Fibroblast of the aortic adventitia (primary cell): Measurements from ENCODE around the gene DNAH12. TPM values are rescaled to one million over a fixed set of nuclear protein-coding genes. Genes with fewer than 3 reads are reported as not detected.

Source experiments
- DNase-seq: peaks from one replicate; pipeline ENCODE4 v3.0.0-alpha.2; 2010; ENCODE audit warnings: low read depth
- H3K4me3 ChIP-seq: 2 replicates; pipeline ENCODE4 v1.5.1; 2011; ENCODE audit warnings: low read depth, mild to moderate bottlenecking, control low read depth, low read length, moderate library complexity
- total RNA-seq: library from RNA; depleted of rRNA; stranded (reverse); fragments of >200 nt; gene quantifications from 2 replicates; pipeline ENCODE4 v1.2.3, GENCODE V29; 2012; ENCODE audit warnings: low replicate concordance
- TF ChIP-seq, protein P1 (sequence below): IDR thresholded peaks from 2 replicates; pipeline ENCODE4 v1.5.1; 2011; ENCODE audit warnings: mild to moderate bottlenecking, low read length, control low read depth, inconsistent platforms; ENCODE audit not compliant: insufficient read depth

The DNAH12 gene, protein sequence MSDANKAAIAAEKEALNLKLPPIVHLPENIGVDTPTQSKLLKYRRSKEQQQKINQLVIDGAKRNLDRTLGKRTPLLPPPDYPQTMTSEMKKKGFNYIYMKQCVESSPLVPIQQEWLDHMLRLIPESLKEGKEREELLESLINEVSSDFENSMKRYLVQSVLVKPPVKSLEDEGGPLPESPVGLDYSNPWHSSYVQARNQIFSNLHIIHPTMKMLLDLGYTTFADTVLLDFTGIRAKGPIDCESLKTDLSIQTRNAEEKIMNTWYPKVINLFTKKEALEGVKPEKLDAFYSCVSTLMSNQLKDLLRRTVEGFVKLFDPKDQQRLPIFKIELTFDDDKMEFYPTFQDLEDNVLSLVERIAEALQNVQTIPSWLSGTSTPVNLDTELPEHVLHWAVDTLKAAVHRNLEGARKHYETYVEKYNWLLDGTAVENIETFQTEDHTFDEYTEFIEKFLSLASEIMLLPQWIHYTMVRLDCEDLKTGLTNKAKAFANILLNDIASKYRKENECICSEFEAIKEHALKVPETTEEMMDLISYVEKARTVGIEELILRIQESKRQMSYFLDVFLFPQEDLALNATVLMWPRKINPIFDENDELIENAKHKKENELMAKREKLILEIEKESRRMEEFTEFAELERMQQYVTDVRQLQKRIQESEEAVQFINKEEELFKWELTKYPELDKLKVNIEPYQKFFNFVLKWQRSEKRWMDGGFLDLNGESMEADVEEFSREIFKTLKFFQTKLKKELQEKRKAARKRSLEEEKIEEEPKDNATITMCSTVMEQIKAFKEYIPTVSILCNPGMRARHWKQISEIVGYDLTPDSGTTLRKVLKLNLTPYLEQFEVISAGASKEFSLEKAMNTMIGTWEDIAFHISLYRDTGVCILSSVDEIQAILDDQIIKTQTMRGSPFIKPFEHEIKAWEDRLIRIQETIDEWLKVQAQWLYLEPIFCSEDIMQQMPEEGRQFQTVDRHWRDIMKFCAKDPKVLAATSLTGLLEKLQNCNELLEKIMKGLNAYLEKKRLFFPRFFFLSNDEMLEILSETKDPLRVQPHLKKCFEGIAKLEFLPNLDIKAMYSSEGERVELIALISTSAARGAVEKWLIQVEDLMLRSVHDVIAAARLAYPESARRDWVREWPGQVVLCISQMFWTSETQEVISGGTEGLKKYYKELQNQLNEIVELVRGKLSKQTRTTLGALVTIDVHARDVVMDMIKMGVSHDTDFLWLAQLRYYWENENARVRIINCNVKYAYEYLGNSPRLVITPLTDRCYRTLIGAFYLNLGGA (N-terminal part only)
- 0.09 and 0.25 TPM in 2 replicates for total RNA-seq

DNA sequence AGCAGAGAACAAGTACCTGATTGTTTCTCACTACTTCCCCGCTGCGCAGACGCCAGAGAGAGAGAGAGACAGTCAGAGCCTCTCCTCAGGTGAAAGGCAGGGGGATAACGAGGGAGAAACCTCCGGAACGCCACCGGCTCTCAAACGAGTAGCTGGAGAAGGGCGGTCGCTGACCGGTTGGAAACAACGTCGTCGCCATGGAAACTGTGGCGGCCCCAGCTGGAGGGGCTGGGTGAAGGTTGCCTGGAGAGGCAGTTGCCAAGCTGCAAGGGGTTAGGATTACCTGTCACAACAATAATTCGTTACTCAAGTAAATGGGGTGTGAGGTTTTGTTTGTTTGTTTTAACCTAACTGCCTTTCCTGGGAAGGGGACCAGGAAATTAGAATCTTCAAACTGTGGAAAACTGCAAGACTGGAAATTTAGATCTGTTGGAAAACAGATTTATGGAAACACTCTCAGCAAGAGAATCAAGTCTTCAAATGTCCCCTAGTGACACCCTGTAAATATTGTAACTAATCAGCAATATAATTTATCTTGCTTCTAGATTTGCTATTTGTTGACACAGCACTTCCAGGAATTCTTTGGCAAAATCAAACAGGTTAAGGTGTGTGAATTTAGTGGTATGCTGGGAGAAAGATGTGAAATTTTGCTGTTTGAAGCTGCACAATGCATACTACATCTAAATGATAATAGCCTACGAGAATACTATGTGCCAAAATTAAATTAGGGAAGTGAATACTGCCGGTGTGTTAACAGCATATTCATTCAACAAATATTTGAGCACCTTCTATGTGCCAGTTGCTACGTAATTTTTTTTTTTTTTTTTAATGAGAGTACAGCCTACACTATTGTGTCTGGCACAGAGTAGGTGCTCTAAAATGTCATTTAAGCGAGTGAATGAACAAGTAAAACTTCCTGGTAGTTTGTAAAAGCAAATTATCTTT, at the start of gene DNAH12:
Gene DNAH12 (minus strand): TSS at position 164 of the 945 bp plus-strand sequence. CDS start 1,474 bp downstream, outside the sequence.
- TF ChIP-seq, protein P1, sequence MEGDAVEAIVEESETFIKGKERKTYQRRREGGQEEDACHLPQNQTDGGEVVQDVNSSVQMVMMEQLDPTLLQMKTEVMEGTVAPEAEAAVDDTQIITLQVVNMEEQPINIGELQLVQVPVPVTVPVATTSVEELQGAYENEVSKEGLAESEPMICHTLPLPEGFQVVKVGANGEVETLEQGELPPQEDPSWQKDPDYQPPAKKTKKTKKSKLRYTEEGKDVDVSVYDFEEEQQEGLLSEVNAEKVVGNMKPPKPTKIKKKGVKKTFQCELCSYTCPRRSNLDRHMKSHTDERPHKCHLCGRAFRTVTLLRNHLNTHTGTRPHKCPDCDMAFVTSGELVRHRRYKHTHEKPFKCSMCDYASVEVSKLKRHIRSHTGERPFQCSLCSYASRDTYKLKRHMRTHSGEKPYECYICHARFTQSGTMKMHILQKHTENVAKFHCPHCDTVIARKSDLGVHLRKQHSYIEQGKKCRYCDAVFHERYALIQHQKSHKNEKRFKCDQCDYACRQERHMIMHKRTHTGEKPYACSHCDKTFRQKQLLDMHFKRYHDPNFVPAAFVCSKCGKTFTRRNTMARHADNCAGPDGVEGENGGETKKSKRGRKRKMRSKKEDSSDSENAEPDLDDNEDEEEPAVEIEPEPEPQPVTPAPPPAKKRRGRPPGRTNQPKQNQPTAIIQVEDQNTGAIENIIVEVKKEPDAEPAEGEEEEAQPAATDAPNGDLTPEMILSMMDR: no peak
- peak; percentile 6 for DNase-seq
- H3K4me3 ChIP-seq: peak within 1 kb of the TSS; percentile 49

DNA sequence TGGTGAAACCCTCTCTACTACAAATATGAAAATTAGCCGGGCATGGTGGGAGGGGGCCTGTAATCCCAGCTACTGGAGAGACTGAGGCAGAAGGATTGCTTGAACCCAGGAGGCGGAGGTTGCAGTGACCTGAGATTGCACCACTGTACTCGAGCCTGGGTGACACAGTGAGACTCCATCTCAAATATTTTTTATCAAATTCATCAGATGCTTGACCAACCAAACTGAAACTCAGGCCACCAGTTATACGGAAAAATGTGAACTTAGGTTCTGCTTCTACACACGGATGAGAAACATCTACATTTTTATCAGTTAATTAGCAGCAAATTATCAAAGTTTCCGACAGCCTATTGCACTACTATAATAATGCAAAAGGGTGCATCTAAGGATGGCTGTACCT, 48.2 kb upstream of the DNAH12 start:
- no peak for DNase-seq
- TF ChIP-seq, protein P1: no peak
- peak overlapping the region; percentile 18 for H3K4me3 ChIP-seq

DNA sequence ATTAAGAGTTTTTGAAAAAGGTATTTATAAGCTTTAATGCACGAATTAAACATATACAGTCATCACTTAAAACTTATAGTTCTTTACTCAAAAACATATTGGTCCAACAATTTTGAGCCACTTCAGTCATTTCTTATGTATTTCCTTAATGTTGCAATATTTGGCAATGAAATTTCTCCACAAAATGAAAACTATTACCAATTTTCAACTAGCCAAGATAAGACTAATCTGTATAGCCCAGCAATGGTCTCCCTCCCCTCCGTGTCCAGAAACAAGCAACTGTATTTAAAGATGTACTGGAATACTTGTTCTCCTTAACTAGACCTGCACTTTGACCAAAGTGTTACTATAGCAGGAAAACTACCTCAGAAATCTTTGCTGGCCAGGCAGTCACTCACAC, 43.8 kb upstream of the DNAH12 start:
- TF ChIP-seq, protein P1: no peak
- peak; percentile 55 for DNase-seq

DNA sequence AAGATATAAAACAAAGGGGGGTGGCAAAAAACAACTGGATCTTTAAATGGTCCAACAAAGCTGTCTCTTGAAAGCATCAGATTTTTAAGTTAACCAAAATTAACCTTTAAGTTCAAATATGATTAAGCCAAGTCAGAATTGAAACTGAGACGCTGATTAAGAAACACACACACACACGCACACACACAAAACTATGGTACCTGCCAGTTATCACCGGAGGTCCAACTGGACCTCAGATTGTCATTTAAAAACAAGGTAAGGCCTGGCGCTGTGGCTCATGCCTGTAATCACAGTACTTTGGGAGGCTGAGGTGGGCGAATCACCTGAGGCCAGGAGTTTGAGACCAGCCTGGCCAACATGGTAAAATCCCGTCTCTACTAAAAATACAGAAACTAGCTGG, 42.6 kb upstream of the DNAH12 start:
- no peak overlapping the region for H3K4me3 ChIP-seq
- DNase-seq: no peak
- TF ChIP-seq, protein P1: no peak

More for the DNA sequence above, 43.8 kb upstream of the DNAH12 start:
- H3K4me3 ChIP-seq: no peak overlapping the region

DNA sequence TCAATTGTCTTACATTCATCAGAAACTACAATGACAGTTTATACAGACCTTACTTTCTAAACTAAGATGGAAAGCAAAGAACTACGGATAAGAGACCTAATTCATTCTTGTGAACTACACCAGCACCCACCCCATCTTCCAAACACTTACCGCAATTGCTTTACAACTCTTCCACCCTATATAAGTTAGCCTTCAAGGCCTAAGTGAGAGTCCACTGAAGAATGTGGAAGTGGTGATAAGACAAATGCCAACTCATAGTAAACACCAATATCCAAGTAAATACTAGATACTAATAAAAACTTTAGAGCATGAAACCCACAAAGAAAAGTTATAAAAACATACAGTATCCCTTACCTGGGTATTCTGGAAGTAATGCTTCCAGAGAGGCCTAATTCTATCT, 39.4 kb upstream of the DNAH12 start:
- no peak overlapping the region for H3K4me3 ChIP-seq
- no peak for DNase-seq
- TF ChIP-seq, protein P1: no peak
